HFFc6 (cell line): ENCODE results near the gene ATOSB. TPM values are rescaled to one million over a fixed set of nuclear protein-coding genes. Genes with fewer than 3 reads are reported as not detected.
A peak's percentile ranks its signal among the peaks of the same experiment; 100 is the strongest.

Experiments used
- DNase-seq: peaks from one replicate; pipeline ENCODE4 v3.0.0-alpha.2; 2018
- H3K27ac Mint-ChIP-seq: 2 replicates; pipeline ENCODE4 v1.8.0; 2020; ENCODE audit warnings: mild to moderate bottlenecking, mixed read lengths
- H3K27me3 Mint-ChIP-seq: 2 replicates; pipeline ENCODE4 v1.8.0; 2021; ENCODE audit warnings: mild to moderate bottlenecking, moderate library complexity, mixed read lengths; ENCODE audit not compliant: insufficient read depth
- H3K36me3 Mint-ChIP-seq: 2 replicates; pipeline ENCODE4 v1.8.0; 2021; ENCODE audit warnings: low read depth, mixed read lengths
- H3K4me1 Mint-ChIP-seq: 2 replicates; pipeline ENCODE4 v1.8.0; 2020; ENCODE audit warnings: low read depth, mixed read lengths
- H3K4me3 Mint-ChIP-seq: 2 replicates; pipeline ENCODE4 v1.8.0; 2020; ENCODE audit warnings: mild to moderate bottlenecking, moderate library complexity, mixed read lengths
- H3K9me3 Mint-ChIP-seq: 2 replicates; pipeline ENCODE4 v1.8.0; 2020; ENCODE audit warnings: mild to moderate bottlenecking, mixed read lengths
- CTCF ChIP-seq: fragments of 200-600 bp; sonication (generic); IDR thresholded peaks from 2 replicates; pipeline ENCODE4 v1.5.0; 2021; ENCODE audit warnings: antibody characterized with exemption, mild to moderate bottlenecking
- total RNA-seq, 6 experiments: library from RNA; stranded (reverse); fragmentation: NEBNext Ultra II Directional; extraction: Animal tissue kit (Norgen Biotek cat#: 25700); gene quantifications; 2 replicates in 1 of 6; 3 replicates in 5 of 6; pipeline ENCODE4 v1.2.3, GENCODE V29; 2021

ATOSB gene
- total RNA-seq, 6 experiments from 2014 or later, result 45.9 to 56.5 (median 49.5) TPM

GRCh38 chr9:35102769-35103659 is 12.6 kb downstream of the ATOSB start, which contains the start of gene STOML2:
STOML2 (minus strand) TSS chr9:35103131; CDS start chr9:35103094, 37 bp downstream.
- no peaks in the 10 kb centered on the region for H3K9me3 Mint-ChIP-seq
- H3K4me1 Mint-ChIP-seq, result peaks cover 35% of the 10 kb centered on the region
- H3K27ac Mint-ChIP-seq, result peak within 1 kb of the TSS; percentile 100
- peak; percentile 96 for DNase-seq
- peak within 1 kb of the TSS; percentile 98 for H3K4me3 Mint-ChIP-seq
- H3K27me3 Mint-ChIP-seq, result peaks cover 8% of the 10 kb centered on the region
- peak; percentile 23; the same call in 1 of the 2 replicates for TF ChIP-seq CTCF
- H3K36me3 Mint-ChIP-seq, result peaks cover 24% of the 10 kb centered on the region

DNA sequence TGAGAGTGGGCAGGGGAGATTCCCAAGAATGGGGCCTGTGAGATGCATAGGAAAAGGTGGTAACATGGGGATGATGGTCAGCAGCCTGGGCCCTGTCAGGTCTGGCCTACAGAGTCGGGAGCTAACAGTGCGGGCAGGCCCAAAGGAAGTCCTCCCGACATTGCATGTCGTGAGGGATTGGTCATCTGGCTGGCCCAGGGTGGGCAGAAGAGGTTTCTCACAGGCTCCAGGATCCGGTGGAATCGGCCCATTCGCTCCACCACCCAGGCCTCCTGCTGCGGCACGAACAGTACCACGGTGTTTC is 13.2 kb downstream of the ATOSB start:
- H3K27ac Mint-ChIP-seq, result peak overlapping the region; percentile 100
- H3K4me1 Mint-ChIP-seq, result peaks cover 35% of the 10 kb centered on the region
- no peak for TF ChIP-seq CTCF
- H3K36me3 Mint-ChIP-seq, result peaks cover 24% of the 10 kb centered on the region
- H3K4me3 Mint-ChIP-seq, result peak overlapping the region; percentile 98
- DNase-seq, result no peak
- H3K9me3 Mint-ChIP-seq, result no peaks in the 10 kb centered on the region
- peaks cover 8% of the 10 kb centered on the region for H3K27me3 Mint-ChIP-seq

- TF ChIP-seq CTCF, result no peak
- Mint-ChIP-seq H3K4me3 (no peak overlapping the region), H3K27ac (no peak overlapping the region), H3K4me1 (peaks cover 36% of the 10 kb centered on the region), H3K36me3 (peaks cover 20% of the 10 kb centered on the region), H3K9me3 (no peaks in the 10 kb centered on the region), H3K27me3 (peaks cover 2% of the 10 kb centered on the region)
- no peak for DNase-seq
Observed at GRCh38 chr9:35097573-35097972, 18.1 kb downstream of the ATOSB start.

DNA sequence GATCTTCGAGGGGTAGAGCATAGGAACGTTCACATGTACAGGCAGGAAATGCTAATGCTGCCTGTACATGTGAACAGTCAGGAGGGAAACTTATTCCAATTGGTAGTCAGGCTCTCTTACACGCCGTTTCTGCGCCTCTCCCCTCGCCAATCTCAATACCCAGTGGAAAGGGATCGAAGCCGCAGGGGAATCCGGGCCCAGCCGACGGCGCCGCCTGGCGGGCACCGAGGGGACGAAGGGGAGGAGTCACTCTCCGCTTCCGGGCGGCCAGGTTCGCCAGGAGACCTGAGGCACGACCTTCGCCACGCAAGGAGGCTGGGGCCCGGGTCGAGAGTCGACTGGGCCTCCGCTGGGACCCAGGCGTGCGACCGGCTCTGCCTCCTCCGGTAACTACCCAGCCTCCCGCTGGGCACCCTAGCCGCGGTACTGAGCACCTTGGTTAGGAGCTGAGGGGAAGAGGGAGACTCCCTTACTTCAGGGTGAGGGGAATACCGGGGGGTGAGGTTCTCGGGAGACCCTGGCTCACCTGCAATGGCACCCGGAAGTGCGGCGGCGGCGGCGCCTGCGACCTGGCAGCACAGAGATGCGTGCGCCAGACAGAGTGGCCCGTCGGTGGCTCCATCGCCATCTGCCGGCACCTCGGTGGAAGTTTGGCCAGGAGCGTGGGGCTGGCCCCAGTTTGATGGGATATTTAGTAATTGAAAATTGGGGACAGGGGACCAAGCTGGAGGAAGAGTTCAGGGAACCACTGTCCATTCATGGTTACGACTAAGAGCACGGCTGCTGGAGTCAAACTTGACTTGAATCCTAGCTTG is 19.4 kb downstream of the ATOSB start, which contains the start of gene PIGO:
PIGO (minus strand) TSS at position 557 of the 815 bp plus-strand sequence. CDS start 1,026 bp downstream, outside the sequence.
- Mint-ChIP-seq H3K9me3 (no peaks in the 10 kb centered on the region), H3K27ac (peak within 1 kb of the TSS; percentile 80), H3K4me1 (peaks cover 23% of the 10 kb centered on the region), H3K4me3 (peak within 1 kb of the TSS; percentile 89), H3K27me3 (peaks cover 2% of the 10 kb centered on the region), H3K36me3 (peaks cover 20% of the 10 kb centered on the region)
- peak; percentile 92 for TF ChIP-seq CTCF
- peak; percentile 71 for DNase-seq

GRCh38 chr9:35091536-35091935 is 24.1 kb downstream of the ATOSB start:
- Mint-ChIP-seq H3K4me3 (no peak overlapping the region), H3K9me3 (no peaks in the 10 kb centered on the region), H3K36me3 (peaks cover 19% of the 10 kb centered on the region; the same call in 1 of the 2 replicates), H3K27ac (no peak overlapping the region), H3K27me3 (no peaks in the 10 kb centered on the region; the same call in 1 of the 2 replicates), H3K4me1 (peaks cover 23% of the 10 kb centered on the region)
- no peak for DNase-seq
- TF ChIP-seq CTCF, result no peak
